MM.1S (cell line): ENCODE results near the gene SEMA4F.

ENCODE experiments used
- DNase-seq: peaks from one replicate; pipeline ENCODE4 v3.0.0-alpha.2; 2015
- H2AFZ ChIP-seq: fragments of 300-600 bp; sonication (generic); 2 replicates; pipeline ENCODE4 v1.6.0; 2016; ENCODE audit warnings: antibody characterized with exemption, low read length
- H3F3A ChIP-seq: fragments of 300-600 bp; sonication (generic); 2 replicates; pipeline ENCODE4 v1.6.1; 2016; ENCODE audit warnings: mild to moderate bottlenecking, antibody characterized with exemption, low read length, moderate library complexity, mixed read lengths; ENCODE audit not compliant: insufficient read depth
- H3K27ac ChIP-seq: fragments of 300-600 bp; sonication (generic); 2 replicates; pipeline ENCODE4 v1.5.1; 2016; ENCODE audit warnings: mild to moderate bottlenecking, low read length
- H3K27me3 ChIP-seq: fragments of 300-600 bp; sonication (generic); replicated peaks from 2 replicates; pipeline ENCODE4 v1.6.0; 2016; ENCODE audit warnings: low read length; ENCODE audit not compliant: insufficient read depth
- H3K36me3 ChIP-seq: fragments of 300-600 bp; sonication (generic); replicated peaks from 2 replicates; pipeline ENCODE4 v1.6.1; 2016; ENCODE audit warnings: mild to moderate bottlenecking, low read length, mixed read lengths; ENCODE audit not compliant: insufficient read depth
- H3K4me1 ChIP-seq: fragments of 300-600 bp; sonication (generic); 2 replicates; pipeline ENCODE4 v1.6.1; 2016; ENCODE audit warnings: low read length, mixed read lengths
- H3K4me2 ChIP-seq: fragments of 300-600 bp; sonication (generic); 2 replicates; pipeline ENCODE4 v1.6.0; 2016; ENCODE audit warnings: low read depth, low read length
- H3K4me3 ChIP-seq: fragments of 300-600 bp; sonication (generic); 2 replicates; pipeline ENCODE4 v1.5.1; 2016; ENCODE audit warnings: low read length, mixed read lengths
- H3K79me2 ChIP-seq: fragments of 300-600 bp; sonication (generic); 2 replicates; pipeline ENCODE4 v1.6.1; 2016; ENCODE audit warnings: mixed run types, low read length, mixed read lengths
- H3K9ac ChIP-seq: fragments of 300-600 bp; sonication (generic); 2 replicates; pipeline ENCODE4 v1.6.1; 2016; ENCODE audit warnings: low read length, mixed read lengths
- H3K9me2 ChIP-seq: fragments of 300-600 bp; sonication (generic); replicated peaks from 2 replicates; pipeline ENCODE4 v1.6.1; 2016; ENCODE audit warnings: mild to moderate bottlenecking, low read length, mixed read lengths; ENCODE audit not compliant: insufficient read depth
- H3K9me3 ChIP-seq: fragments of 300-600 bp; sonication (generic); replicated peaks from 2 replicates; pipeline ENCODE4 v1.6.1; 2016; ENCODE audit warnings: mild to moderate bottlenecking, low read length, mixed read lengths; ENCODE audit not compliant: insufficient read depth
- H4K20me1 ChIP-seq: fragments of 300-600 bp; sonication (generic); 2 replicates; pipeline ENCODE4 v1.6.1; 2016; ENCODE audit warnings: mild to moderate bottlenecking, low read length, moderate library complexity, mixed read lengths; ENCODE audit not compliant: insufficient read depth
- EZH2 ChIP-seq: fragments of 300-600 bp; sonication (generic); optimal IDR thresholded peaks from 2 replicates; pipeline ENCODE3; 2017; ENCODE audit warnings: low read depth, mild to moderate bottlenecking, antibody characterized with exemption, low read length, mixed read lengths
- EZH2phosphoT487 ChIP-seq: fragments of 300-600 bp; sonication (generic); IDR thresholded peaks from 2 replicates; pipeline ENCODE4 v1.6.1; 2018; ENCODE audit warnings: antibody characterized with exemption, low read length
- TF ChIP-seq, protein P1 (sequence below): fragments of 300-600 bp; sonication (generic); IDR thresholded peaks from 2 replicates; pipeline ENCODE4 v1.5.1; 2016; ENCODE audit warnings: antibody characterized with exemption, low read length, mixed read lengths

The SEMA4F gene

DNA sequence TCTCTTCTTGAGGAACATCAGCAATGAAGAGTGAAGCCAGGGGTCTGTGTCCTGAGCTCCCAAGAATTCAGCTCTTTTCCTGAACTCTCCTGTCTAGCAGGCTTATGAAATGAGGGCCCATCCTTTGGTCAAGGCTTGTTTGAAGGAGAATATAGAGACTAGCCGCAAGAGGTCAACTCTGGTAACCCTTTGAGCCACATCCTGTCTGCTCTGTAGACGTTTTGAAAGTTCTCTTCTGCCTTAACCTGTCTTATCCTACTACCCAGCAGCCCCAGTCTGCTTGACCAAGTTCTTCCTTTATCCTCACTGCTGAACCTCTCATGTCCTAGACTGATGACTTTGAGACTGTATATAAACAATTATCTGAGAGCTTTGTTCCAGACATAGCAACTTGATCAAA, 5.4 kb downstream of the SEMA4F start:
- TF ChIP-seq EZH2phosphoT487 (no peak), EZH2 (no peak)
- TF ChIP-seq, protein P1, sequence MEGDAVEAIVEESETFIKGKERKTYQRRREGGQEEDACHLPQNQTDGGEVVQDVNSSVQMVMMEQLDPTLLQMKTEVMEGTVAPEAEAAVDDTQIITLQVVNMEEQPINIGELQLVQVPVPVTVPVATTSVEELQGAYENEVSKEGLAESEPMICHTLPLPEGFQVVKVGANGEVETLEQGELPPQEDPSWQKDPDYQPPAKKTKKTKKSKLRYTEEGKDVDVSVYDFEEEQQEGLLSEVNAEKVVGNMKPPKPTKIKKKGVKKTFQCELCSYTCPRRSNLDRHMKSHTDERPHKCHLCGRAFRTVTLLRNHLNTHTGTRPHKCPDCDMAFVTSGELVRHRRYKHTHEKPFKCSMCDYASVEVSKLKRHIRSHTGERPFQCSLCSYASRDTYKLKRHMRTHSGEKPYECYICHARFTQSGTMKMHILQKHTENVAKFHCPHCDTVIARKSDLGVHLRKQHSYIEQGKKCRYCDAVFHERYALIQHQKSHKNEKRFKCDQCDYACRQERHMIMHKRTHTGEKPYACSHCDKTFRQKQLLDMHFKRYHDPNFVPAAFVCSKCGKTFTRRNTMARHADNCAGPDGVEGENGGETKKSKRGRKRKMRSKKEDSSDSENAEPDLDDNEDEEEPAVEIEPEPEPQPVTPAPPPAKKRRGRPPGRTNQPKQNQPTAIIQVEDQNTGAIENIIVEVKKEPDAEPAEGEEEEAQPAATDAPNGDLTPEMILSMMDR: no peak
- Histone ChIP-seq H3K4me2 (no peak overlapping the region), H3F3A (no peaks in the 10 kb centered on the region), H3K9me3 (no peaks in the 10 kb centered on the region), H3K9me2 (no peaks in the 10 kb centered on the region), H3K9ac (no peak overlapping the region), H2AFZ (no peak overlapping the region), H3K36me3 (no peaks in the 10 kb centered on the region), H3K79me2 (no peaks in the 10 kb centered on the region), H3K27me3 (no peaks in the 10 kb centered on the region), H3K4me1 (no peaks in the 10 kb centered on the region), H3K27ac (no peak overlapping the region), H4K20me1 (no peaks in the 10 kb centered on the region), H3K4me3 (no peak overlapping the region)
- DNase-seq: no peak

- Histone ChIP-seq H3K9me3 (no peaks in the 10 kb centered on the region), H3K79me2 (no peaks in the 10 kb centered on the region), H4K20me1 (no peaks in the 10 kb centered on the region)
These were observed 14.0 kb downstream of the SEMA4F start for GRCh38 chr2:74668087-74668486.

DNA sequence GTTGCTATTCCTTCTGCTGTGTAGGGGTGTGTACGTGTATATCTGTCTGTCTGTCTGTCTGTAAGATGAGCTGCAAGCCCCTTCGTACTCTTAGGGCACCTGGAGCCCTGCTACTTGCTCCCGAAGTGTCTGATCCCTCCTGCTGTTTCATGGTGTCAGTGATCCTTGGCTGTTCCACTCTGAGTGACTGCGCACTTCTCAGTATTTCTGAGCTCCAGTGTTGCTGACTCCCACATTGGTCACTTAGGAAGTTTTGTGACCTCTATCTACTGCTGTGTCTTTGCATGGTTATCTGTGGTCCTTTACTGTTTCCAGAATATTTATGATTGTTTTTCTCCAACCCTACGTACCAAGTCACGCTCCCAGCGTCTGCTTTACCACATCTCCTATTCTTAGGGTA, 16.2 kb downstream of the SEMA4F start:
- Histone ChIP-seq H3K4me1 (no peaks in the 10 kb centered on the region), H3K27me3 (no peaks in the 10 kb centered on the region), H3K36me3 (no peaks in the 10 kb centered on the region), H3K79me2 (no peaks in the 10 kb centered on the region), H3K4me3 (no peak overlapping the region), H3K27ac (no peak overlapping the region), H3F3A (no peaks in the 10 kb centered on the region), H2AFZ (no peak overlapping the region), H3K9ac (no peak overlapping the region), H4K20me1 (no peaks in the 10 kb centered on the region), H3K9me3 (no peaks in the 10 kb centered on the region), H3K9me2 (no peaks in the 10 kb centered on the region), H3K4me2 (no peak overlapping the region)
- DNase-seq: no peak
- TF ChIP-seq, protein P1: no peak
- TF ChIP-seq EZH2: no peak
- no peak for TF ChIP-seq EZH2phosphoT487

More at GRCh38 chr2:74668087-74668486, 14.0 kb downstream of the SEMA4F start:
- no peak overlapping the region for H3K4me2 ChIP-seq
- no peak overlapping the region for H3K9ac ChIP-seq
- no peak for DNase-seq
- no peaks in the 10 kb centered on the region for H3K27me3 ChIP-seq
- H2AFZ ChIP-seq: no peak overlapping the region
- no peak for TF ChIP-seq EZH2
- TF ChIP-seq, protein P1: no peak
- TF ChIP-seq EZH2phosphoT487: no peak
- H3F3A ChIP-seq: no peaks in the 10 kb centered on the region
- no peaks in the 10 kb centered on the region for H3K36me3 ChIP-seq
- H3K4me1 ChIP-seq: no peaks in the 10 kb centered on the region
- no peaks in the 10 kb centered on the region for H3K9me2 ChIP-seq
- H3K4me3 ChIP-seq: no peak overlapping the region
- H3K27ac ChIP-seq: no peak overlapping the region
